Cardiac fibroblast (primary cell): ENCODE measurements around the gene ATP6V0D1.

ENCODE experiments used
- DNase-seq, 2 donors: peaks; one replicate each; pipeline versions ENCODE4 v3.0.0 to v3.0.0-alpha.2; 2010; ENCODE audit warnings: low read depth in 2 of 2
- H3K4me3 ChIP-seq, 2 donors: replicated peaks in 1 of 2; 1 replicate in 1 of 2; 2 replicates in 1 of 2; pipeline ENCODE4 v1.5.1; 2011; ENCODE audit warnings: low read depth in 2 of 2, low read length in 2 of 2, mild to moderate bottlenecking in 2 of 2, moderate library complexity in 1 of 2
- TF ChIP-seq, protein P1 (sequence below): IDR thresholded peaks from one replicate; pipeline ENCODE4 v1.5.1; 2011; ENCODE audit warnings: low read depth, mild to moderate bottlenecking, low read length, inconsistent platforms

ATP6V0D1 gene

DNA sequence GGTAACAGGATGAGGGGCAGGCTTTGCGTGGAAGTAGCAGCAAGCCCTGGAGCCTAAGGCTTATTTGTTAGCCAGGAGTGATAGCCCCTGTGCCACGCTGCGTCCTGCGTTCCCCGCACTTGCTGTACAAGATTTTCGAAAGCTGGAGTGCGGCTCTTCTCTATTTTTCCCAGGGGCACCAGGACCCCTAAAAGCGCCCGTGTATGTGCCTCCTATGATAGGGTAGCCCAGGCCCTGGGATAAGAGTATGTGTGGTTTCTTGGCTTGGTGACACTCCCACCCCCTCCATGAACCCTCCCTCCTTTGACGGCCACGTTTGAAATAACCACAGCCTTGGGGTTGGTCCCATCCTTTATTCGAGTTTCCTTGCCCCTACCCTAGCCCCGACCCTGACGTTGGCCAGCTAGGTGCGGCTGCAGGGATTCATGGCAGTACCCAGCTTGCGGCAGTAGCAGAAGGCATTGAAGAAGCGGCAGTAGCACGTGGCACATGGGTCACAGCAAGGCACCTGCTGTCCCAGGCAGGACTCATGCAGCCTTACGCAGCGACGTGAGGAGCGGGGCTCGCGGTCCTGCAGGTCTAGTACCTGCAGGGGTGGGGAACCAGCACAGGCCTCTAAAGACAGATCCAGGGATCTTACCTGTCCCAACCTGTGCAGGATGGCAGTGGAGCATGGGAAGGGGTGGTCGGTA, 1.4 kb upstream of the ATP6V0D1 start:
- H3K4me3 ChIP-seq = peak overlapping the region in 1 of 2 donors; percentile 57
- TF ChIP-seq, protein P1, sequence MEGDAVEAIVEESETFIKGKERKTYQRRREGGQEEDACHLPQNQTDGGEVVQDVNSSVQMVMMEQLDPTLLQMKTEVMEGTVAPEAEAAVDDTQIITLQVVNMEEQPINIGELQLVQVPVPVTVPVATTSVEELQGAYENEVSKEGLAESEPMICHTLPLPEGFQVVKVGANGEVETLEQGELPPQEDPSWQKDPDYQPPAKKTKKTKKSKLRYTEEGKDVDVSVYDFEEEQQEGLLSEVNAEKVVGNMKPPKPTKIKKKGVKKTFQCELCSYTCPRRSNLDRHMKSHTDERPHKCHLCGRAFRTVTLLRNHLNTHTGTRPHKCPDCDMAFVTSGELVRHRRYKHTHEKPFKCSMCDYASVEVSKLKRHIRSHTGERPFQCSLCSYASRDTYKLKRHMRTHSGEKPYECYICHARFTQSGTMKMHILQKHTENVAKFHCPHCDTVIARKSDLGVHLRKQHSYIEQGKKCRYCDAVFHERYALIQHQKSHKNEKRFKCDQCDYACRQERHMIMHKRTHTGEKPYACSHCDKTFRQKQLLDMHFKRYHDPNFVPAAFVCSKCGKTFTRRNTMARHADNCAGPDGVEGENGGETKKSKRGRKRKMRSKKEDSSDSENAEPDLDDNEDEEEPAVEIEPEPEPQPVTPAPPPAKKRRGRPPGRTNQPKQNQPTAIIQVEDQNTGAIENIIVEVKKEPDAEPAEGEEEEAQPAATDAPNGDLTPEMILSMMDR = no peak
- DNase-seq = no peak

DNA sequence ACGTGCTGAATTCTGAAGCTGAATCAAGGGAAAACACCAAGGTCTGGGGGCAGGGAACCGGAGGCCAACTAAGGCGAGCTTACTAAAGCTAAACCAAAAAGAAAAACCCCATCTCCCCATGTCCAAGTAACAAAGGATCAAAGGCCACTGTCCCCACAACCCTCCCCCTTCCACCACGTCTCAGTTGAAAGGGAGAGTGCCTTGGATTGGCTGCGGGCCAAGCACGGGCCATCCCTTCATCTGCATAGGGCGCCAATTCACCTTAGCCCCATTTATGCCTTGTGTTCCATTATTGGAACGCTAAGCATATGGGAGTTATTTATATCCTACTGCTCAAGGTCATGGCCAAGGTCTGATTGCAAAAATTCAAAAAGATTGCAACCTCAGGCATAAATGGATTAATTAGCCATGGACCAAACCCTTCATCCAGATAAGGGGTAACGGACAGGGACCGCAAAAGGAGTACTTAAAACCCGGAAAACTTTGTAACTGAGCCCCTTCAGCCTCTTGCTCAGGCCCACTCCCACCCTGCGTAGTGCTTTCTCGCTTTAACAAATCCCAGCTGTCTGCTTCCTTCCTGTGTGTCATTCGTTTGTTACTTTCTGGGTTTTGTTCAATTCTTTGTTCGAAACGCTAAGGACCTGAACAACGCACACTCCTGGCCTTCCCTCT, 740 bp upstream of the ATP6V0D1 start:
- TF ChIP-seq, protein P1 = no peak
- DNase-seq = peak; percentile 45 to 64
- H3K4me3 ChIP-seq = peak overlapping the region; percentile 43 to 57

DNA sequence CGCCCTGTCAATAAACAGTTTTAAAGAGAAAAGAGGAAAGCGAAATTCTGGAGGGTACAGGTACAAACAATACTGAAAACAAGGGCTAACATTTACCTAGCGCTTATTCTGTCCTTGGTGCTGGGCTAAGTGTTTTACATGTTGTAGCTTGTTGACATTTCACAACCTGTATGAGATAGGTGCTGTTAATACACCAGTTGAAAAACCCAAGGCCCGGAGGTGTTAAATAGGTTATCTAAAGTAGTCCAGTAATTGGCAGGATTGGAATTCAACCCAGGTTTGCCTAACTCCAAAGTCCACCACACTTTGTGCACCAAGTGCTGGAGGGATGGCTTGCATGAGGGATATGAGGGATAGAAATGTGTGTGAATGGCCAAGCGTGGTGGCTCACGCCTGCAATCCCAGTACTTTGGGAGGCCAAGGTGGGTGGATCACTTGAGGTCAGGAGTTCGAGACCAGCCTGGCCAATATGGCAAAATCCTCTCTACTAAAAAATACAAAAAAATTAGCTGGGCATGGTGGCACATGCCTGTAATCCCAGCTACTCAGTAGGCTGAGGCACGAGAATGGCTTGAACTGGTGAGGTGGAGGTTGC, 2.9 kb downstream of the ATP6V0D1 start:
- DNase-seq = no peak
- H3K4me3 ChIP-seq = no peak overlapping the region
- TF ChIP-seq, protein P1 = no peak

DNA sequence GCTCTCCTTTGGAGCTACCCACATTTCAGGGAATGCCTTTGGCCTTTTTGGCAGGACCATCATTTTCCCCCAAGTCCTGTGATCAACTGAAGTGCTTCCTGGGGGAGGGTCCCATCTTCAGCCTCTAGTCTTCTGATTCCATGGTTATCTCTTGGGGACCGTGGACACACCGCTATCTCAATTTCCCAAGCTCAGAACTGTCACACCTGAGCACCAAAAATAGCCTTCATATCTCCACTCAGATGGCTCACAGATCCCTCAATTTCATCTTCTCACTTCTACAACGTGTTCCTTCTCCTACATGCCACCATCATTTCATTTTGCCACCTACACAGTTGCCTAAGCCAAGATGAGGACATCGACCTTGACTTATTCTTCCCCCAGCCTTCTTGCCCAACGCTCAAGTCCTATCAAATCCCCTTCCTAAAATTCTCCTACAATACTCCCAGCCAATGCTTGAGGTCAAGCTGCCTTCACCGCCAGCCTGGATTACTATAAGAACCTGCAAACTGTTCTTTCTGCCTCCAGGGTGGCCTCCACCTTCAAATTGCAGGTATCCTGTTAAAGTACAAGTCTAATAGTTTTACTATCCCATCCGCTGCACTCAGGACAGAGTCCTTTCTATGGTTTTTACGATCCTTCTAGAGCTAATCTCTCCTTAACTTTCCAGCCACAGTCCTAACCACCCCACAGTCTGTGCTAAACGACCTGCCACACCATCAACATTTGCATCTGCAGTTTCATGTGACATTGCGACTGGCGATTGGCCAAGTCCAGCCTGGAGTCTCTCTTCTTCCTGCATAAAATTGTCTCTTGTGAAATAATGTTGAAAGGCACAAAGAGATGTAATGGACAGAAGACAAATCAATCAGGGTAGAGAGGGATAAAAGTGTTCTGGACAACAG, 6.2 kb downstream of the ATP6V0D1 start:
- TF ChIP-seq, protein P1 = no peak
- no peak for DNase-seq
- H3K4me3 ChIP-seq = no peak overlapping the region

DNA sequence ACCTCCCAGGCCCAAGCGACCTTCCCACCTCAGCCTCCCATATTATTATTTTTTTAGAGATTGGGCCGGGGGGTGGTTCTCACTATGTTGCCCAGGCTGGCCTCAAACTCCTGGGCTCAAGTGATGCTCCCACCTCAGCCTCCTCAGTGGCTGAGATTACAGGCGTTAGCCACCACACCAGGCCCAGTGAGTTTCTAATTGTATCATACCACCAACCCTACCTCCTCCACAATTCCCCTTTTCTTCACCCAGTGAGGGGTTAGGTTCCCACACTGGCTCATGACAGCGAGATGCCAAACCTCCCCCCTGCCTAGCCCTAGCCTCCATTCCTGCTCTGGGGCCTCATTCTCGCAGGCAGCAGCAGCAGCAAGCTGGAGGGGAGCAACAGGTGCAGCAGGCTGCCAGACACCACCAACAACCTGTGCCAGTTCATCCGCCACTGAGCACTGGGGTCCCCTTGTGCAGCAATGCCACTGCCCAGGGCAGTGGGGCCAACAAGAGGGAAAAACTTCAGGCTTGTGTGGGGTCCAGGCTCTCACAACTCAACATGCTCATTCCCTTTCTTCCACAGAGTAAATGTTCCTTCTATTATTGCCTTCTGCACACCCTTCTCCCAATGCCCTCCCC, 9.1 kb downstream of the ATP6V0D1 start:
- DNase-seq = no peak
- H3K4me3 ChIP-seq = no peak overlapping the region
- TF ChIP-seq, protein P1 = no peak

DNA sequence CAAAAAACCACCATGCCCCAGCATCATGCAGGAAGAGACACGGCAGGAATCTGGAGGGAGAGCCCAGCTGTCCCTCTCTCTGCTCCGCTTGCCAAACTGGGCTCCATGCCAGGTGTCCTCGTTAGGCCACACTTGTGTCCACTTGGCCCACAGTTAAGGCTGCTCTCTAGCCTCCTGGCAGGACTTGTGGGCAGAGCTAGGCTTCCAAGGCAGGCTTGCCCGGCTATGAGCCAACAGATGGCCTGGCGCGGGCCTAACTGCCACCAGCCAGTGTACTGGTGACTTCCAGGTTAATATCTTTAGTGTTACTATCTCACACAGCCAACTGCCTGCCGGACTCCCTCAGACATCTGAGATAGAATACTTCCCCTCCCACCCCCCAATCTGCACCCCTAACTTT, 10.6 kb downstream of the ATP6V0D1 start:
- TF ChIP-seq, protein P1 = no peak
- peak in 1 of 2 donors; percentile 29 for DNase-seq
- no peak overlapping the region for H3K4me3 ChIP-seq
